ENCODE data around the gene CNTF. TPM values are rescaled to one million over a fixed set of nuclear protein-coding genes. Genes with fewer than 3 reads are reported as not detected.

CNTF gene
- total and polyA plus RNA-seq, 10 of the 15 experiments (the other 5 are each of a cell fraction or from before 2014, with no cell fraction given) = 0.16 to 2.3 (median 0.73) TPM

- RAD21 ChIA-PET (ENCODE audit: unreplicated experiment) = interaction anchor here (0.6 to 1.0 kb wide), 2 partner anchors 50 to 788 kb away, joined by 3 to 4 read pairs; no protein-coding TSS in a partner anchor
- in situ Hi-C loops (cut with MboI) (no loop called here), intact Hi-C loops (cut with micrococcal nuclease; ENCODE audit: unreplicated experiment) (no loop called here)
- Histone ChIP-seq H3K4me1 (ENCODE audit: control insufficient read depth, insufficient read depth, low read length) (no peaks in the 10 kb centered on the region), H3K4me3 (no peak overlapping the region), H3K36me3 (ENCODE audit: control insufficient read depth in 2 of 2, insufficient read depth in 2 of 2, low read length in 1 of 2) (peaks cover 14 to 42% of the 10 kb centered on the region in 2 experiments), H3K4me2 (ENCODE audit: control insufficient read depth, insufficient read depth) (no peak overlapping the region), H3K9me3 (replicated peaks; ENCODE audit: control insufficient read depth, insufficient read depth, low read length) (no peaks in the 10 kb centered on the region), H3K79me2 (ENCODE audit: control insufficient read depth, insufficient read depth, low read length) (no peaks in the 10 kb centered on the region; the same call in 1 of the 2 replicates), H2AFZ (ENCODE audit: control insufficient read depth, low read depth, low read length) (no peak overlapping the region), H3K27me3 (replicated peaks in 1 of 2; ENCODE audit: control insufficient read depth in 2 of 2, insufficient read depth in 2 of 2, low read length in 1 of 2) (no peaks in the 10 kb centered on the region), H4K20me1 (ENCODE audit: control insufficient read depth, insufficient read depth) (no peaks in the 10 kb centered on the region), H3K27ac (ENCODE audit: control insufficient read depth, insufficient read depth) (no peak overlapping the region), H3K9ac (ENCODE audit: control insufficient read depth, insufficient read depth, low read length) (no peak overlapping the region)
- BruUV-seq (replicated peaks) = no TSS peak
- DNase-seq (ENCODE audit: low read depth, low spot score) = no peak
- POLR2A ChIA-PET = interaction anchor here (0.7 kb wide), 1 partner anchor 16 kb away, joined by 3 read pairs; no protein-coding TSS in a partner anchor
- no peak for FAIRE-seq
- 100% methylated on average over 4 of the region's 4 CpGs for WGBS (ENCODE audit: insufficient coverage, insufficient replicate concordance, low lambda C conversion rate, missing lambda C conversion rate)
- ATAC-seq = peak; percentile 78
- SMC1A ChIA-PET (ENCODE audit: uncharacterized antibody, unreplicated experiment) = interaction anchor here (0.7 to 2.7 kb wide), 7 partner anchors 12 to 106 kb away, joined by 3 to 12 read pairs (median 8); no protein-coding TSS in a partner anchor
- peak; percentile 54 for TF ChIP-seq RAD21 (IDR thresholded peaks at IDR 0.05; ENCODE audit: insufficient read depth, low read depth, low read length)
- no peak for TF ChIP-seq IRF5 (IDR thresholded peaks at IDR 0.05; ENCODE audit: borderline replicate concordance)
- TF ChIP-seq CTCF (IDR thresholded peaks at IDR 0.05 in 2 of 3, conservative IDR thresholded peaks at IDR 0.05 in 1 of 3; ENCODE audit: control insufficient read depth in 2 of 3, extremely low read depth in 1 of 3, insufficient read depth in 1 of 3, low read depth in 3 of 3, low read length in 3 of 3) = peak; percentile 27 to 38 (median 35); a peak in 5 of 6 replicates
- CTCF ChIA-PET = interaction anchor here (1.6 to 4.1 kb wide), 3 partner anchors 10 to 41 kb away, joined by 6 to 34 read pairs (median 10); no protein-coding TSS in a partner anchor
Measured at GRCh38 chr11:58617976-58618557, 4.4 kb upstream of the CNTF start.

Measured in GM12878 (cell line).